ENCODE data around the gene CIDEB.

GRCh38 chr14:24342889-24343288 is 35.1 kb upstream of the CIDEB start:
- TF ChIP-seq ZC3H10 (CRISPR knock-in tag; IDR thresholded peaks at IDR 0.05) = no peak
- TF ChIP-seq PATZ1 (CRISPR knock-in tag; IDR thresholded peaks at IDR 0.05; ENCODE audit: borderline replicate concordance) = no peak
- TF ChIP-seq POU6F1 (CRISPR knock-in tag; IDR thresholded peaks at IDR 0.05; ENCODE audit: borderline replicate concordance, low read depth) = no peak
- TF ChIP-seq GLIS3 (CRISPR knock-in tag; IDR thresholded peaks at IDR 0.05) = no peak
- no peak for TF ChIP-seq ZFP30 (CRISPR knock-in tag; IDR thresholded peaks at IDR 0.05)
- TF ChIP-seq ISL1 (CRISPR knock-in tag; IDR thresholded peaks at IDR 0.05) = no peak
- TF ChIP-seq CSRNP3 (CRISPR knock-in tag; IDR thresholded peaks at IDR 0.05) = no peak
- TF ChIP-seq ZNF565 (CRISPR knock-in tag; conservative IDR thresholded peaks at IDR 0.05; ENCODE audit: low read depth) = no peak
- TF ChIP-seq CSDC2 (CRISPR knock-in tag; IDR thresholded peaks at IDR 0.05) = no peak
- no peak for TF ChIP-seq SNAI2 (CRISPR knock-in tag; IDR thresholded peaks at IDR 0.05)
- TF ChIP-seq RARB (CRISPR knock-in tag; IDR thresholded peaks at IDR 0.05) = no peak
- TF ChIP-seq ARNTL (CRISPR knock-in tag; IDR thresholded peaks at IDR 0.05; ENCODE audit: borderline replicate concordance, low read depth) = no peak
